OCI-LY7 (cell line): ENCODE results near the gene DSC1. TPM values are rescaled to one million over a fixed set of nuclear protein-coding genes. Genes with fewer than 3 reads are reported as not detected.

Experiments used
- BruUV-seq: library from RNA; stranded (reverse); fragments of 400-500 nt; replicated peaks from 2 replicates; lab custom pipeline; 2021; lab: Mats Ljungman, UMichigan
- CTCF ChIA-PET: fragments of 300-600 bp; sonication (Branson Sonifier 250); formaldehyde crosslinking; loops from one replicate; lab custom pipeline; 2022; ENCODE audit warnings: antibody characterized with exemption; ENCODE audit not compliant: unreplicated experiment; lab: Charles Lee
- POLR2A ChIA-PET: fragments of 300-600 bp; sonication (Branson Sonifier 250); formaldehyde crosslinking; loops from one replicate; lab custom pipeline; 2022; ENCODE audit warnings: antibody characterized with exemption; lab: Charles Lee
- DNase-seq: peaks from one replicate; pipeline ENCODE4 v3.0.0-alpha.2; 2015; ENCODE audit warnings: low spot score
- H2AFZ ChIP-seq: fragments of 200-600 bp; sonication (generic), shearing (Covaris generic); 2 replicates; pipeline ENCODE4 v1.6.1; 2014; ENCODE audit warnings: mild to moderate bottlenecking, antibody characterized with exemption, low read length, moderate library complexity
- H3K27ac ChIP-seq: fragments of 200-600 bp; sonication (generic); 2 replicates; pipeline ENCODE4 v1.5.1; 2014; ENCODE audit warnings: mixed run types, low read depth, mild to moderate bottlenecking, moderate library complexity, low read length, inconsistent platforms; ENCODE audit not compliant: poor library complexity, severe bottlenecking
- H3K36me3 ChIP-seq: fragments of 200-600 bp; sonication (generic); 2 replicates; pipeline ENCODE4 v1.6.1; 2014; ENCODE audit warnings: mild to moderate bottlenecking, antibody characterized with exemption, low read length, moderate library complexity, mixed read lengths; ENCODE audit not compliant: insufficient read depth
- H3K4me1 ChIP-seq: fragments of 200-600 bp; sonication (generic); 2 replicates; pipeline ENCODE4 v1.5.1; 2014; ENCODE audit warnings: mild to moderate bottlenecking, low read length; ENCODE audit not compliant: insufficient read depth, poor library complexity, severe bottlenecking
- H3K4me2 ChIP-seq: fragments of 200-600 bp; sonication (generic); 2 replicates; pipeline ENCODE4 v1.6.1; 2014; ENCODE audit warnings: mild to moderate bottlenecking, low read length
- H3K4me3 ChIP-seq: fragments of 200-600 bp; sonication (generic); 2 replicates; pipeline ENCODE4 v1.5.1; 2014; ENCODE audit warnings: mild to moderate bottlenecking, low read depth, low read length; ENCODE audit not compliant: poor library complexity, severe bottlenecking
- H3K79me2 ChIP-seq: fragments of 200-600 bp; sonication (generic); 2 replicates; pipeline ENCODE4 v1.6.1; 2016; ENCODE audit warnings: low read depth, mild to moderate bottlenecking, low read length, moderate library complexity, mixed read lengths; ENCODE audit not compliant: insufficient read depth
- H3K9me2 ChIP-seq: fragments of 200-600 bp; sonication (generic); 2 replicates; pipeline ENCODE4 v1.6.1; 2016; ENCODE audit warnings: mild to moderate bottlenecking, low read length, mixed read lengths; ENCODE audit not compliant: insufficient read depth
- H3K9me3 ChIP-seq: fragments of 200-600 bp; sonication (generic); 2 replicates; pipeline ENCODE4 v1.6.1; 2014; ENCODE audit warnings: mild to moderate bottlenecking, mixed run types, low read length, mixed read lengths
- H4K20me1 ChIP-seq: fragments of 200-600 bp; sonication (generic); 2 replicates; pipeline ENCODE4 v1.6.1; 2014; ENCODE audit warnings: mild to moderate bottlenecking, antibody characterized with exemption, low read length, moderate library complexity, mixed read lengths; ENCODE audit not compliant: insufficient read depth
- EZH2phosphoT487 ChIP-seq: fragments of 200-600 bp; sonication (generic); IDR thresholded peaks from 2 replicates; pipeline ENCODE4 v1.6.1; 2018; ENCODE audit warnings: low read depth, borderline replicate concordance, mild to moderate bottlenecking, mixed run types, antibody characterized with exemption, low read length, moderate library complexity, mixed read lengths
- intact Hi-C: fragments of 100-400 bp; cut with micrococcal nuclease; formaldehyde crosslinking; loops from one replicate; pipeline ENCODE4 v1.10.0; 2022; ENCODE audit not compliant: unreplicated experiment
- total RNA-seq, 2 experiments: library from RNA; depleted of rRNA in 1 of 2; stranded (reverse); fragments of >200 nt in 1 of 2; shearing (Covaris generic) in 1 of 2; gene quantifications; 2 replicates each; pipeline ENCODE4 v1.2.3, GENCODE V29; 2014 to 2022
- TF ChIP-seq, protein P1 (sequence below): fragments of 200-600 bp; sonication (generic); conservative IDR thresholded peaks from 2 replicates; pipeline ENCODE4 v1.5.1; 2014; ENCODE audit warnings: mild to moderate bottlenecking, antibody characterized with exemption, low read length, moderate library complexity, mixed read lengths

The DSC1 gene
- total RNA-seq, 2 experiments from 2014 or later, result not detected

DNA sequence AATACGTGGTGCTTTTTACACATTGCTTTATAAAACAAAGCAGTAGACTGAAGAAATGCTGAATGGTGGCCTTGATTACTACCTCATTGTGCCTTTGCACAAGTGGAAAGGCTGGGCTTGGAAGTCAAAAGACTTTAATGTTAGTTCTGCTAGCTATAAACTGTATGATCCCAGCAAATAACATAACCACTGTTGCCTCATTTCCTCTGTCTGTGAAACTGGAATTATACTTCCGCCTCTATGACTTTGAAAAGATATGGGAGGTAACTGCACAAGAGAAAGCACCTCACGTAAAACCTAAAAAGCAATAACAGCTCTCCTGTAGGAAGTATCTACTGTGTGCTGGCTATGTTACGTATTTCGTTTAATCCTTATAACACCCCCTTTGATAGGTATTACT, 43.4 kb upstream of the DSC1 start:
- H3K9me2 ChIP-seq, result no peaks in the 10 kb centered on the region
- H2AFZ ChIP-seq, result no peak overlapping the region
- no peak overlapping the region for H3K27ac ChIP-seq
- ChIA-PET POLR2A (no interaction called here), CTCF (no interaction called here)
- TF ChIP-seq, protein P1, sequence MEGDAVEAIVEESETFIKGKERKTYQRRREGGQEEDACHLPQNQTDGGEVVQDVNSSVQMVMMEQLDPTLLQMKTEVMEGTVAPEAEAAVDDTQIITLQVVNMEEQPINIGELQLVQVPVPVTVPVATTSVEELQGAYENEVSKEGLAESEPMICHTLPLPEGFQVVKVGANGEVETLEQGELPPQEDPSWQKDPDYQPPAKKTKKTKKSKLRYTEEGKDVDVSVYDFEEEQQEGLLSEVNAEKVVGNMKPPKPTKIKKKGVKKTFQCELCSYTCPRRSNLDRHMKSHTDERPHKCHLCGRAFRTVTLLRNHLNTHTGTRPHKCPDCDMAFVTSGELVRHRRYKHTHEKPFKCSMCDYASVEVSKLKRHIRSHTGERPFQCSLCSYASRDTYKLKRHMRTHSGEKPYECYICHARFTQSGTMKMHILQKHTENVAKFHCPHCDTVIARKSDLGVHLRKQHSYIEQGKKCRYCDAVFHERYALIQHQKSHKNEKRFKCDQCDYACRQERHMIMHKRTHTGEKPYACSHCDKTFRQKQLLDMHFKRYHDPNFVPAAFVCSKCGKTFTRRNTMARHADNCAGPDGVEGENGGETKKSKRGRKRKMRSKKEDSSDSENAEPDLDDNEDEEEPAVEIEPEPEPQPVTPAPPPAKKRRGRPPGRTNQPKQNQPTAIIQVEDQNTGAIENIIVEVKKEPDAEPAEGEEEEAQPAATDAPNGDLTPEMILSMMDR, result no peak
- TF ChIP-seq EZH2phosphoT487, result no peak
- no peaks in the 10 kb centered on the region for H4K20me1 ChIP-seq
- no peaks in the 10 kb centered on the region for H3K36me3 ChIP-seq
- no peak for DNase-seq
- intact Hi-C loops, result no loop called here
- H3K9me3 ChIP-seq, result no peaks in the 10 kb centered on the region
- H3K4me3 ChIP-seq, result no peak overlapping the region
- H3K4me2 ChIP-seq, result no peak overlapping the region
- no peaks in the 10 kb centered on the region for H3K4me1 ChIP-seq
- H3K79me2 ChIP-seq, result no peaks in the 10 kb centered on the region
- BruUV-seq, result no TSS peak

- CTCF ChIA-PET, result no interaction called here
- no peak overlapping the region for H3K27ac ChIP-seq
- no peak for DNase-seq
- H3K4me2 ChIP-seq, result no peak overlapping the region
- intact Hi-C loops, result no loop called here
- TF ChIP-seq EZH2phosphoT487, result no peak
- TF ChIP-seq, protein P1, result no peak
- no peaks in the 10 kb centered on the region for H3K4me1 ChIP-seq
- H3K36me3 ChIP-seq, result no peaks in the 10 kb centered on the region
- no peak overlapping the region for H2AFZ ChIP-seq
- H3K9me3 ChIP-seq, result no peaks in the 10 kb centered on the region
- POLR2A ChIA-PET, result no interaction called here
- H4K20me1 ChIP-seq, result no peaks in the 10 kb centered on the region
- no peak overlapping the region for H3K4me3 ChIP-seq
- H3K79me2 ChIP-seq, result no peaks in the 10 kb centered on the region
- no peaks in the 10 kb centered on the region for H3K9me2 ChIP-seq
- BruUV-seq, result no TSS peak
These were observed 42.6 kb upstream of the DSC1 start for GRCh38 chr18:31205273-31205672.

GRCh38 chr18:31204833-31205232, 42.2 kb upstream of the DSC1 start:
- H3K4me3 ChIP-seq, result no peak overlapping the region
- no peaks in the 10 kb centered on the region for H3K9me3 ChIP-seq
- intact Hi-C loops, result no loop called here
- DNase-seq, result no peak
- H4K20me1 ChIP-seq, result no peaks in the 10 kb centered on the region
- H2AFZ ChIP-seq, result no peak overlapping the region
- no peaks in the 10 kb centered on the region for H3K36me3 ChIP-seq
- TF ChIP-seq EZH2phosphoT487, result no peak
- TF ChIP-seq, protein P1, result no peak
- no peaks in the 10 kb centered on the region for H3K9me2 ChIP-seq
- H3K4me2 ChIP-seq, result no peak overlapping the region
- ChIA-PET CTCF (no interaction called here), POLR2A (no interaction called here)
- H3K79me2 ChIP-seq, result no peaks in the 10 kb centered on the region
- no peaks in the 10 kb centered on the region for H3K4me1 ChIP-seq
- no peak overlapping the region for H3K27ac ChIP-seq
- BruUV-seq, result no TSS peak
